ENCODE results near the gene ITGB6.

Gene ITGB6

GRCh38 chr2:160124571-160124970 lies 75.5 kb downstream of the ITGB6 start:
- no peak for TF ChIP-seq CTCF (IDR thresholded peaks at IDR 0.05)

GRCh38 chr2:160114020-160114419 lies 86.1 kb downstream of the ITGB6 start:
- no peak for TF ChIP-seq CTCF (IDR thresholded peaks at IDR 0.05)

GRCh38 chr2:160111951-160112798 lies 87.9 kb downstream of the ITGB6 start:
- no peak for TF ChIP-seq CTCF (IDR thresholded peaks at IDR 0.05)

GRCh38 chr2:160110674-160111239 lies 89.3 kb downstream of the ITGB6 start:
- TF ChIP-seq CTCF (IDR thresholded peaks at IDR 0.05) = no peak

GRCh38 chr2:160109939-160110673 lies 90.0 kb downstream of the ITGB6 start:
- TF ChIP-seq CTCF (IDR thresholded peaks at IDR 0.05) = peak; percentile 70

- no peak for TF ChIP-seq CTCF (IDR thresholded peaks at IDR 0.05)
Measured at GRCh38 chr2:160109243-160109642, 90.8 kb downstream of the ITGB6 start.

- no peak for TF ChIP-seq CTCF (IDR thresholded peaks at IDR 0.05)
Measured at GRCh38 chr2:160108646-160109045, 91.4 kb downstream of the ITGB6 start.

All from LNCAP (cell line).